GM23248 (cell line): ENCODE data around the gene SMIM36. TPM values are rescaled to one million over a fixed set of nuclear protein-coding genes. Genes with fewer than 3 reads are reported as not detected.
"Not testable (repeated sequence)": the region's sequence is repeated elsewhere in the genome, so short reads cannot be mapped to it uniquely, and the experiment has no call there.

Source experiments
- DNase-seq: peaks from one replicate; pipeline ENCODE4 v3.0.0-alpha.2; 2015
- H2AFZ ChIP-seq: fragments of 200-600 bp; sonication (generic); 2 replicates; pipeline ENCODE4 v1.6.1; 2016; ENCODE audit warnings: antibody characterized with exemption
- H3F3A ChIP-seq: fragments of 200-600 bp; sonication (generic); 2 replicates; pipeline ENCODE4 v1.6.1; 2016; ENCODE audit warnings: mild to moderate bottlenecking, antibody characterized with exemption, mixed run types; ENCODE audit not compliant: insufficient read depth
- H3K27ac ChIP-seq: fragments of 200-600 bp; sonication (generic); 2 replicates; pipeline ENCODE4 v1.5.1; 2016; ENCODE audit warnings: mild to moderate bottlenecking
- H3K27me3 ChIP-seq: fragments of 200-600 bp; sonication (generic); replicated peaks from 2 replicates; pipeline ENCODE4 v1.6.1; 2016; ENCODE audit warnings: mild to moderate bottlenecking; ENCODE audit not compliant: insufficient read depth
- H3K36me3 ChIP-seq: fragments of 200-600 bp; sonication (generic); 2 replicates; pipeline ENCODE4 v1.6.1; 2016; ENCODE audit warnings: low read depth, mild to moderate bottlenecking
- H3K4me1 ChIP-seq: fragments of 200-600 bp; sonication (generic); 2 replicates; pipeline ENCODE4 v1.6.1; 2016; ENCODE audit warnings: mild to moderate bottlenecking; ENCODE audit not compliant: insufficient read depth
- H3K4me2 ChIP-seq: fragments of 200-600 bp; sonication (generic); one replicate; pipeline ENCODE4 v1.6.1; 2016; ENCODE audit warnings: mild to moderate bottlenecking; ENCODE audit not compliant: unreplicated experiment
- H3K4me3 ChIP-seq: fragments of 200-600 bp; sonication (generic); 2 replicates; pipeline ENCODE4 v1.5.1; 2016; ENCODE audit warnings: mild to moderate bottlenecking
- H3K79me2 ChIP-seq: fragments of 200-600 bp; sonication (generic); 2 replicates; pipeline ENCODE4 v1.6.1; 2016; ENCODE audit warnings: mild to moderate bottlenecking; ENCODE audit not compliant: insufficient read depth
- H3K9ac ChIP-seq: fragments of 200-600 bp; sonication (generic); 2 replicates; pipeline ENCODE4 v1.6.1; 2016; ENCODE audit warnings: mild to moderate bottlenecking
- H3K9me2 ChIP-seq: fragments of 200-600 bp; sonication (generic); 2 replicates; pipeline ENCODE4 v1.6.1; 2016; ENCODE audit warnings: mixed run types, mild to moderate bottlenecking, moderate library complexity; ENCODE audit not compliant: insufficient read depth
- H3K9me3 ChIP-seq: fragments of 200-600 bp; sonication (generic); one replicate; pipeline ENCODE4 v1.6.1; 2017; ENCODE audit warnings: low read depth
- H4K20me1 ChIP-seq: fragments of 200-600 bp; sonication (generic); 2 replicates; pipeline ENCODE4 v1.6.0; 2016; ENCODE audit not compliant: insufficient read depth
- EZH2 ChIP-seq: fragments of 200-600 bp; sonication (generic); IDR thresholded peaks from 2 replicates; pipeline ENCODE4 v1.6.1; 2018; ENCODE audit warnings: antibody characterized with exemption, mild to moderate bottlenecking; ENCODE audit not compliant: insufficient read depth, poor library complexity, severe bottlenecking
- EZH2phosphoT487 ChIP-seq: fragments of 200-600 bp; sonication (generic); IDR thresholded peaks from 2 replicates; pipeline ENCODE4 v1.6.1; 2018; ENCODE audit warnings: antibody characterized with exemption, moderate library complexity, mild to moderate bottlenecking, low read depth; ENCODE audit not compliant: insufficient read depth
- WGBS, 2 experiments: methylation state at CpG; one replicate each; pipeline ENCODE4 v1.1.6; 2015 to 2017; ENCODE audit warnings: low lambda C conversion rate in 2 of 2, low coverage in 1 of 2; ENCODE audit errors: missing lambda C conversion rate in 2 of 2; 5-methylcytosine and 5-hydroxymethylcytosine counted together
- in situ Hi-C: fragments of 300-500 bp; cut with MboI; formaldehyde crosslinking; loops from 2 replicates; pipeline ENCODE4 v1.15.0; 2020
- polyA plus RNA-seq: library from polyadenylated mRNA; unstranded; fragments of >200 nt; fragmentation: Nextera tagmentation; extraction: Ambion mirVana; gene quantifications from 2 replicates; pipeline ENCODE4 v1.2.1, GENCODE V29; 2016
- small RNA-seq: library from RNA; depleted of rRNA; stranded (forward); fragments of <200 nt; gene quantifications from one replicate; pipeline ENCODE3, GENCODE V24; 2014; ENCODE audit warnings: low read depth, low replicate concordance
- total RNA-seq: library from RNA; depleted of rRNA; stranded (reverse); fragments of >200 nt; shearing (Covaris generic); gene quantifications from 2 replicates; pipeline ENCODE4 v1.2.3, GENCODE V29; 2014; rRNA removed

The SMIM36 gene
- total and polyA plus RNA-seq, 2 experiments from 2014 or later, result not detected

GRCh38 chr17:55407641-55408566 is 103.3 kb downstream of the SMIM36 start:
- no peaks in the 10 kb centered on the region for H3K4me1 ChIP-seq
- WGBS, 2 experiments, result 77 to 82% methylated on average over 5 of the region's 5 CpGs
- no peaks in the 10 kb centered on the region for H3K9me2 ChIP-seq
- H2AFZ ChIP-seq, result no peak overlapping the region
- no peak for TF ChIP-seq EZH2
- TF ChIP-seq EZH2phosphoT487, result no peak
- H3K27ac ChIP-seq, result no peak overlapping the region
- no peak overlapping the region for H3K4me2 ChIP-seq
- no peak overlapping the region for H3K9ac ChIP-seq
- no peak for DNase-seq
- no peaks in the 10 kb centered on the region for H3K79me2 ChIP-seq
- no peaks in the 10 kb centered on the region for H3F3A ChIP-seq
- peaks cover 12% of the 10 kb centered on the region; the same call in 1 of the 2 replicates for H3K36me3 ChIP-seq
- no peaks in the 10 kb centered on the region for H3K9me3 ChIP-seq
- H3K27me3 ChIP-seq, result no peaks in the 10 kb centered on the region
- no peak overlapping the region for H3K4me3 ChIP-seq
- in situ Hi-C loops, result no loop called here
- no peaks in the 10 kb centered on the region for H4K20me1 ChIP-seq

- Histone ChIP-seq H3K36me3 (peaks cover 9% of the 10 kb centered on the region; the same call in 1 of the 2 replicates), H3K4me1 (no peaks in the 10 kb centered on the region), H3K27ac (no peak overlapping the region), H2AFZ (no peak overlapping the region), H3K27me3 (no peaks in the 10 kb centered on the region), H3K79me2 (no peaks in the 10 kb centered on the region), H3K9me3 (no peaks in the 10 kb centered on the region), H3K9ac (no peak overlapping the region), H3F3A (no peaks in the 10 kb centered on the region), H3K4me2 (no peak overlapping the region), H3K9me2 (no peaks in the 10 kb centered on the region), H4K20me1 (no peaks in the 10 kb centered on the region), H3K4me3 (no peak overlapping the region)
- TF ChIP-seq EZH2phosphoT487 (no peak), EZH2 (no peak)
- in situ Hi-C loops, result no loop called here
- DNase-seq, result peak; percentile 41
- 93 to 96% methylated on average over 1 of the region's 1 CpG for WGBS, 2 experiments
Measured at GRCh38 chr17:55405600-55405999, 105.7 kb downstream of the SMIM36 start.

GRCh38 chr17:55404197-55404596 is 107.1 kb downstream of the SMIM36 start:
- H3K9me2 ChIP-seq, H3K36me3 ChIP-seq, H3F3A ChIP-seq, H2AFZ ChIP-seq, H3K4me3 ChIP-seq, H4K20me1 ChIP-seq, H3K27me3 ChIP-seq, H3K79me2 ChIP-seq, H3K9me3 ChIP-seq, in situ Hi-C loops, H3K9ac ChIP-seq, H3K4me2 ChIP-seq, H3K4me1 ChIP-seq, H3K27ac ChIP-seq, DNase-seq: not testable (repeated sequence)
- WGBS, 2 experiments, result 91% methylated on average over 5 of the region's 5 CpGs

- Histone ChIP-seq H3K79me2 (no peaks in the 10 kb centered on the region), H3K4me1 (no peaks in the 10 kb centered on the region), H2AFZ (no peak overlapping the region), H3K9me2 (no peaks in the 10 kb centered on the region), H3K9ac (no peak overlapping the region), H3F3A (no peaks in the 10 kb centered on the region), H3K27me3 (no peaks in the 10 kb centered on the region), H3K4me3 (no peak overlapping the region), H3K4me2 (no peak overlapping the region), H3K9me3 (no peaks in the 10 kb centered on the region), H3K27ac (no peak overlapping the region), H4K20me1 (no peaks in the 10 kb centered on the region), H3K36me3 (no peaks in the 10 kb centered on the region)
- peak; percentile 7 for DNase-seq
- TF ChIP-seq EZH2, result no peak
- TF ChIP-seq EZH2phosphoT487, result no peak
- WGBS, 2 experiments, result 80 to 85% methylated on average over 4 of the region's 4 CpGs
- in situ Hi-C loops, result no loop called here
Measured at GRCh38 chr17:55402374-55402773, 108.9 kb downstream of the SMIM36 start.

Small RNA genes within 50 kb of the gene (small RNA-seq; reads per million reads assigned to genes)
- not detected for gene RNU6-1249P

Other genes starting within 250 kb of the SMIM36 start
- gene HLF, start 246.5 kb downstream of the SMIM36 start, total RNA-seq, result not detected in 2 replicates
- gene HLF, start 246.5 kb downstream of the SMIM36 start, polyA plus RNA-seq, result 0.09 TPM in 1 of 2 replicates, not detected in the other
- 6.6 and 8.3 TPM in 2 replicates for gene MMD, start 89.6 kb downstream of the SMIM36 start, total RNA-seq
- 6.0 and 6.7 TPM in 2 replicates for gene MMD, start 89.6 kb downstream of the SMIM36 start, polyA plus RNA-seq
- gene TMEM100, start 211.4 kb upstream of the SMIM36 start, total RNA-seq, result 0.76 TPM in 1 of 2 replicates, not detected in the other
- 0.18 TPM in 1 of 2 replicates, not detected in the other for gene TMEM100, start 211.4 kb upstream of the SMIM36 start, polyA plus RNA-seq
- gene PCTP, start 239.6 kb upstream of the SMIM36 start, total RNA-seq, result 6.9 and 13.2 TPM in 2 replicates
- 7.9 and 8.0 TPM in 2 replicates for gene PCTP, start 239.6 kb upstream of the SMIM36 start, polyA plus RNA-seq